ENCODE results near the gene STK35.

DNA sequence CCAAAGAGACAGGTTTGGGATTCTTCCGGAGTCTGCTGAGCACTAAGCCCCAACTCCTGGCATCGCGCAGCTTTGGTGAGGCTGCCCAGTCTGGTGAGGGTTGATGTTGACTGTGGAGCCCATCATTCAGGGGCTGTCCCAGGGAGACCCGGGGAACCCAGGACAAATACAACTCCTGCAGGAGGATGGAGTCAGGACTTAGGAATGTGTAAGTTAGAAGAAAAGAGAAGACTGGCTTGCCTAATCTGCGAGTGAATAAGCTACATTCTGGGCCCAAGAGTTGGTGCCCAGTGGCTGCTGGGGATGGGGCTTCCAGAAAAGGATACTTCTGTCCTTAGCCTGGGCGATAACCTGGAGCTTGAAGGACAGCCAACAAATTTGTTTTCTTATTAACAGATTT lies 47.9 kb downstream of the STK35 start:
- no peak for TF ChIP-seq POLR2A (IDR thresholded peaks at IDR 0.05)
- no peak for TF ChIP-seq CTCF (IDR thresholded peaks at IDR 0.05)
- no peak for TF ChIP-seq POLR2AphosphoS5 (IDR thresholded peaks at IDR 0.05)
